GM20000 (cell line): ENCODE measurements around the gene RPS6KA5.

Experiments
- DNase-seq: peaks from one replicate; pipeline ENCODE4 v3.0.0; 2012; ENCODE audit warnings: low spot score
- CTCF ChIP-seq: IDR thresholded peaks from 2 replicates; pipeline ENCODE4 v1.5.1; 2012; ENCODE audit warnings: mild to moderate bottlenecking, control low read depth; ENCODE audit errors: extremely low read depth, missing control alignments

RPS6KA5 gene

GRCh38 chr14:90809530-90810312 lies 250.7 kb downstream of the RPS6KA5 start:
- no peak for TF ChIP-seq CTCF
- DNase-seq: no peak

GRCh38 chr14:90808759-90809529 lies 251.5 kb downstream of the RPS6KA5 start:
- TF ChIP-seq CTCF: no peak
- no peak for DNase-seq

GRCh38 chr14:90807060-90807459 lies 253.4 kb downstream of the RPS6KA5 start:
- TF ChIP-seq CTCF: no peak
- DNase-seq: no peak

- DNase-seq: no peak
- TF ChIP-seq CTCF: no peak
These were observed 254.5 kb downstream of the RPS6KA5 start for GRCh38 chr14:90805662-90806540.

- TF ChIP-seq CTCF: no peak
- no peak for DNase-seq
These were observed 255.4 kb downstream of the RPS6KA5 start for GRCh38 chr14:90805084-90805391.

GRCh38 chr14:90804292-90805083 lies 256.0 kb downstream of the RPS6KA5 start:
- TF ChIP-seq CTCF: no peak
- DNase-seq: no peak
